HepG2 (cell line): ENCODE data around the gene NYAP1. TPM values are rescaled to one million over a fixed set of nuclear protein-coding genes. Genes with fewer than 3 reads are reported as not detected.

Experiments used
- CBFB ChIP-seq: sonication (generic); formaldehyde crosslinking; IDR thresholded peaks from 2 replicates; pipeline ENCODE4 v1.4.0; 2020; ENCODE audit warnings: missing genetic modification reagents
- CBX1 ChIP-seq: IDR thresholded peaks from one replicate; pipeline ENCODE4 v1.6.1; 2016; ENCODE audit warnings: antibody characterized with exemption, low read depth
- DMAP1 ChIP-seq: IDR thresholded peaks from 2 replicates; pipeline ENCODE4 v1.6.1; 2016
- FOSL2 ChIP-seq: sonication (generic); formaldehyde crosslinking; IDR thresholded peaks from 2 replicates; pipeline ENCODE4 v1.4.0; 2020; ENCODE audit warnings: missing genetic modification reagents
- FOXK1 ChIP-seq: sonication (generic); formaldehyde crosslinking; IDR thresholded peaks from 2 replicates; pipeline ENCODE4 v1.4.0; 2020; ENCODE audit warnings: low read depth, missing genetic modification reagents, borderline replicate concordance
- HINFP ChIP-seq: sonication (generic); formaldehyde crosslinking; IDR thresholded peaks from 2 replicates; pipeline ENCODE4 v1.4.0; 2020; ENCODE audit warnings: low read depth, mild to moderate bottlenecking, missing genetic modification reagents
- KAT7 ChIP-seq: IDR thresholded peaks from 2 replicates; pipeline ENCODE4 v1.6.1; 2018; ENCODE audit warnings: borderline replicate concordance, missing compliant biosample characterization
- NCOA1 ChIP-seq: sonication (generic); formaldehyde crosslinking; IDR thresholded peaks from 2 replicates; pipeline ENCODE4 v1.9.0; 2021; ENCODE audit warnings: missing genetic modification reagents
- NFKBIZ ChIP-seq: IDR thresholded peaks from 2 replicates; pipeline ENCODE4 v1.6.1; 2018; ENCODE audit warnings: missing genetic modification reagents, missing compliant biosample characterization
- PITX1 ChIP-seq: sonication (generic); formaldehyde crosslinking; IDR thresholded peaks from 2 replicates; pipeline ENCODE4 v1.5.1; 2020; ENCODE audit warnings: mild to moderate bottlenecking, missing genetic modification reagents
- STAT6 ChIP-seq: sonication (generic); formaldehyde crosslinking; IDR thresholded peaks from 2 replicates; pipeline ENCODE4 v1.4.0; 2020; ENCODE audit warnings: missing genetic modification reagents, mild to moderate bottlenecking, borderline replicate concordance
- ZFP1 ChIP-seq: IDR thresholded peaks from 2 replicates; pipeline ENCODE4 v1.6.1; 2016
- ZNF331 ChIP-seq: sonication (generic); formaldehyde crosslinking; IDR thresholded peaks from 2 replicates; pipeline ENCODE4 v1.4.0; 2020; ENCODE audit warnings: missing genetic modification reagents
- ZNF792 ChIP-seq: IDR thresholded peaks from 2 replicates; pipeline ENCODE4 v1.6.1; 2016
- polyA plus RNA-seq, 8 experiments: library from polyadenylated mRNA; depleted of rRNA in 3 of 8; stranded (reverse) in 7 of 8; unstranded in 1 of 8; fragments of >200 nt; fragmentation: Illumina TruSeq in 4 of 8; extraction: Trizol in 4 of 8; gene quantifications; 2 replicates each; pipeline versions ENCODE4 v1.2.1 to v1.2.3, GENCODE V29; 2011 to 2016; ENCODE audit warnings: low read depth in 4 of 8, missing spikeins in 1 of 8, mixed read lengths in 1 of 8; ENCODE audit not compliant: insufficient read depth in 1 of 8
- total RNA-seq, 5 experiments: library from RNA; depleted of rRNA; stranded (reverse); fragments of >200 nt; fragmentation: Illumina TruSeq; extraction: Trizol; gene quantifications; 2 replicates each; pipeline ENCODE4 v1.2.3, GENCODE V29; 2016; ENCODE audit warnings: low read depth in 1 of 5
- TF ChIP-seq, protein P1 (sequence below): sonication (generic); formaldehyde crosslinking; IDR thresholded peaks from 2 replicates; pipeline ENCODE4 v1.4.0; 2020; ENCODE audit warnings: mild to moderate bottlenecking, missing genetic modification reagents
- TF ChIP-seq, protein P2 (sequence below): sonication (generic); formaldehyde crosslinking; IDR thresholded peaks from 2 replicates; pipeline ENCODE4 v1.5.0; 2020; ENCODE audit warnings: mild to moderate bottlenecking, missing genetic modification reagents, moderate library complexity
- TF ChIP-seq, protein P3 (sequence below): sonication (generic); formaldehyde crosslinking; IDR thresholded peaks from 2 replicates; pipeline ENCODE4 v1.4.0; 2020; ENCODE audit warnings: missing genetic modification reagents, borderline replicate concordance
- TF ChIP-seq, protein P4 (sequence below): sonication (generic); formaldehyde crosslinking; IDR thresholded peaks from 2 replicates; pipeline ENCODE4 v1.4.0; 2020; ENCODE audit warnings: missing genetic modification reagents

Gene NYAP1
- total and polyA plus RNA-seq, 2 of the 13 experiments (the other 11 are each of a cell fraction or from before 2014, with no cell fraction given), result 0.15 to 0.46 TPM

DNA sequence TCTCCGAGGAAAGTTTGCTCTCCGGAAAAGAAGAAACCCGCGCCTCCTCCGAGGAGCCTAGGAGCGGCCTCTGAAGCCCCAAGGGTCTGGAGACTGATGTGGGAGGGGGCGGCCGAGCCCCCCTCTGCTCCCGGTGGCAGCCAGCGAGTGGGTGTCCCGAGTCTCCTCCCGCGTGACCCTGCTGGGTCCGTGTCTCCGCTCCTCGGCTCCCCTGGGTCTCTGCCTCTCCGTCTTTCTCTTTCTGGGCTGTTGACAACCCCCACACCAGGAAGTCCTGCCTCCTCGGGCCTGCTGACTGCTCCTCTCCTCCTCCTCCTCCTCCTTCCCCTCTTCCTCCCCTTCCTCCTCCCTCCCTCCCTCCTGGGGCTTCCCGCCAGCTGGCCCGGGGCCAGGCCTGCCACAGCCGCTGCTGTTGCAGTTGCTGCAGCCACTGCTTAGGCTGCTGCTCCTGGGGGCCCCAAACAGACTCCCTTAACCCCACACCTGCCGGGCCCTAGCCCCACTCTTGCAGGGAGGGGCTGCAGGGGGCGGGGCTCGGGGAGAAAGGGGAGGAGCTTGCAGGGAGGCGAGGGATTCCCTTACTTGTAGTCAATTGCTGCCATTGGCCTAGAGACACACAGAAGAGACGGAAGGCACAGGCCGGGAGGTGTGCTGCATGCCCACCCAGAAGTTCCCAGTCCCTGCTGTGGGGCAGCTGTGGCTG, 4.6 kb upstream of the NYAP1 start, which contains the start of gene TSC22D4 (continued):
- 0 out of 2 replicates have a peak, but pooled peaks have one; percentile 41 for TF ChIP-seq PITX1 (CRISPR knock-in tag)
- TF ChIP-seq DMAP1, result no peak
- TF ChIP-seq HINFP (CRISPR knock-in tag), result no peak
- TF ChIP-seq, protein P1, sequence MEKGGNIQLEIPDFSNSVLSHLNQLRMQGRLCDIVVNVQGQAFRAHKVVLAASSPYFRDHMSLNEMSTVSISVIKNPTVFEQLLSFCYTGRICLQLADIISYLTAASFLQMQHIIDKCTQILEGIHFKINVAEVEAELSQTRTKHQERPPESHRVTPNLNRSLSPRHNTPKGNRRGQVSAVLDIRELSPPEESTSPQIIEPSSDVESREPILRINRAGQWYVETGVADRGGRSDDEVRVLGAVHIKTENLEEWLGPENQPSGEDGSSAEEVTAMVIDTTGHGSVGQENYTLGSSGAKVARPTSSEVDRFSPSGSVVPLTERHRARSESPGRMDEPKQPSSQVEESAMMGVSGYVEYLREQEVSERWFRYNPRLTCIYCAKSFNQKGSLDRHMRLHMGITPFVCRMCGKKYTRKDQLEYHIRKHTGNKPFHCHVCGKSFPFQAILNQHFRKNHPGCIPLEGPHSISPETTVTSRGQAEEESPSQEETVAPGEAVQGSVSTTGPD (CRISPR knock-in tag), result no peak
- no peak for TF ChIP-seq ZFP1
- no peak for TF ChIP-seq NFKBIZ (CRISPR knock-in tag)
- TF ChIP-seq ZNF331 (CRISPR knock-in tag), result no peak; the same call in 1 of the 2 replicates
- TF ChIP-seq ZNF792, result no peak
- TF ChIP-seq, protein P2, sequence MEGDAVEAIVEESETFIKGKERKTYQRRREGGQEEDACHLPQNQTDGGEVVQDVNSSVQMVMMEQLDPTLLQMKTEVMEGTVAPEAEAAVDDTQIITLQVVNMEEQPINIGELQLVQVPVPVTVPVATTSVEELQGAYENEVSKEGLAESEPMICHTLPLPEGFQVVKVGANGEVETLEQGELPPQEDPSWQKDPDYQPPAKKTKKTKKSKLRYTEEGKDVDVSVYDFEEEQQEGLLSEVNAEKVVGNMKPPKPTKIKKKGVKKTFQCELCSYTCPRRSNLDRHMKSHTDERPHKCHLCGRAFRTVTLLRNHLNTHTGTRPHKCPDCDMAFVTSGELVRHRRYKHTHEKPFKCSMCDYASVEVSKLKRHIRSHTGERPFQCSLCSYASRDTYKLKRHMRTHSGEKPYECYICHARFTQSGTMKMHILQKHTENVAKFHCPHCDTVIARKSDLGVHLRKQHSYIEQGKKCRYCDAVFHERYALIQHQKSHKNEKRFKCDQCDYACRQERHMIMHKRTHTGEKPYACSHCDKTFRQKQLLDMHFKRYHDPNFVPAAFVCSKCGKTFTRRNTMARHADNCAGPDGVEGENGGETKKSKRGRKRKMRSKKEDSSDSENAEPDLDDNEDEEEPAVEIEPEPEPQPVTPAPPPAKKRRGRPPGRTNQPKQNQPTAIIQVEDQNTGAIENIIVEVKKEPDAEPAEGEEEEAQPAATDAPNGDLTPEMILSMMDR (CRISPR knock-in tag), result no peak
- no peak for TF ChIP-seq NCOA1 (CRISPR knock-in tag)
- no peak for TF ChIP-seq FOXK1 (CRISPR knock-in tag)
- TF ChIP-seq STAT6 (CRISPR knock-in tag), result no peak
- TF ChIP-seq CBX1, result no peak
- TF ChIP-seq FOSL2 (CRISPR knock-in tag), result peak; percentile 13; the same call in 1 of the 2 replicates
- TF ChIP-seq KAT7, result no peak
- TF ChIP-seq, protein P3, sequence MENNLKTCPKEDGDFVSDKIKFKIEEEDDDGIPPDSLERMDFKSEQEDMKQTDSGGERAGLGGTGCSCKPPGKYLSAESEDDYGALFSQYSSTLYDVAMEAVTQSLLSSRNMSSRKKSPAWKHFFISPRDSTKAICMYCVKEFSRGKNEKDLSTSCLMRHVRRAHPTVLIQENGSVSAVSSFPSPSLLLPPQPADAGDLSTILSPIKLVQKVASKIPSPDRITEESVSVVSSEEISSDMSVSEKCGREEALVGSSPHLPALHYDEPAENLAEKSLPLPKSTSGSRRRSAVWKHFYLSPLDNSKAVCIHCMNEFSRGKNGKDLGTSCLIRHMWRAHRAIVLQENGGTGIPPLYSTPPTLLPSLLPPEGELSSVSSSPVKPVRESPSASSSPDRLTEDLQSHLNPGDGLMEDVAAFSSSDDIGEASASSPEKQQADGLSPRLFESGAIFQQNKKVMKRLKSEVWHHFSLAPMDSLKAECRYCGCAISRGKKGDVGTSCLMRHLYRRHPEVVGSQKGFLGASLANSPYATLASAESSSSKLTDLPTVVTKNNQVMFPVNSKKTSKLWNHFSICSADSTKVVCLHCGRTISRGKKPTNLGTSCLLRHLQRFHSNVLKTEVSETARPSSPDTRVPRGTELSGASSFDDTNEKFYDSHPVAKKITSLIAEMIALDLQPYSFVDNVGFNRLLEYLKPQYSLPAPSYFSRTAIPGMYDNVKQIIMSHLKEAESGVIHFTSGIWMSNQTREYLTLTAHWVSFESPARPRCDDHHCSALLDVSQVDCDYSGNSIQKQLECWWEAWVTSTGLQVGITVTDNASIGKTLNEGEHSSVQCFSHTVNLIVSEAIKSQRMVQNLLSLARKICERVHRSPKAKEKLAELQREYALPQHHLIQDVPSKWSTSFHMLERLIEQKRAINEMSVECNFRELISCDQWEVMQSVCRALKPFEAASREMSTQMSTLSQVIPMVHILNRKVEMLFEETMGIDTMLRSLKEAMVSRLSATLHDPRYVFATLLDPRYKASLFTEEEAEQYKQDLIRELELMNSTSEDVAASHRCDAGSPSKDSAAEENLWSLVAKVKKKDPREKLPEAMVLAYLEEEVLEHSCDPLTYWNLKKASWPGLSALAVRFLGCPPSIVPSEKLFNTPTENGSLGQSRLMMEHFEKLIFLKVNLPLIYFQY (CRISPR knock-in tag), result no peak
- TF ChIP-seq, protein P4, sequence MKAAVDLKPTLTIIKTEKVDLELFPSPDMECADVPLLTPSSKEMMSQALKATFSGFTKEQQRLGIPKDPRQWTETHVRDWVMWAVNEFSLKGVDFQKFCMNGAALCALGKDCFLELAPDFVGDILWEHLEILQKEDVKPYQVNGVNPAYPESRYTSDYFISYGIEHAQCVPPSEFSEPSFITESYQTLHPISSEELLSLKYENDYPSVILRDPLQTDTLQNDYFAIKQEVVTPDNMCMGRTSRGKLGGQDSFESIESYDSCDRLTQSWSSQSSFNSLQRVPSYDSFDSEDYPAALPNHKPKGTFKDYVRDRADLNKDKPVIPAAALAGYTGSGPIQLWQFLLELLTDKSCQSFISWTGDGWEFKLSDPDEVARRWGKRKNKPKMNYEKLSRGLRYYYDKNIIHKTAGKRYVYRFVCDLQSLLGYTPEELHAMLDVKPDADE (CRISPR knock-in tag), result no peak
- no peak for TF ChIP-seq CBFB (CRISPR knock-in tag)
